Transverse colon (tissue), 4 donors: ENCODE measurements around the gene MYO3A.

Experiments
- EP300 ChIP-seq: sonication (generic); formaldehyde crosslinking; IDR thresholded peaks from one replicate; pipeline ENCODE4 v1.6.1; 2017; ENCODE audit warnings: antibody characterized with exemption, low read depth
- POLR2A ChIP-seq: fragments of 450-650 bp; IDR thresholded peaks from one replicate; pipeline ENCODE4 v1.6.1; 2016; ENCODE audit warnings: antibody characterized with exemption, mild to moderate bottlenecking, moderate library complexity
- POLR2AphosphoS5 ChIP-seq, 3 donors: sonication (generic); formaldehyde crosslinking; IDR thresholded peaks; one replicate each; pipeline ENCODE4 v1.6.1; 2016; ENCODE audit warnings: antibody characterized with exemption in 3 of 3
- TF ChIP-seq, protein P1 (sequence below), 5 experiments: fragments of 200-600 bp in 3 of 5; fragments of 450-650 bp in 2 of 5; sonication (generic) in 3 of 5; IDR thresholded peaks; 1 replicate in 2 of 5; 2 replicates in 3 of 5; pipeline ENCODE4 v1.5.1; 2016 to 2017; ENCODE audit warnings: antibody characterized with exemption in 5 of 5, inconsistent platforms in 3 of 5, mild to moderate bottlenecking in 2 of 5, moderate library complexity in 1 of 5

DNA sequence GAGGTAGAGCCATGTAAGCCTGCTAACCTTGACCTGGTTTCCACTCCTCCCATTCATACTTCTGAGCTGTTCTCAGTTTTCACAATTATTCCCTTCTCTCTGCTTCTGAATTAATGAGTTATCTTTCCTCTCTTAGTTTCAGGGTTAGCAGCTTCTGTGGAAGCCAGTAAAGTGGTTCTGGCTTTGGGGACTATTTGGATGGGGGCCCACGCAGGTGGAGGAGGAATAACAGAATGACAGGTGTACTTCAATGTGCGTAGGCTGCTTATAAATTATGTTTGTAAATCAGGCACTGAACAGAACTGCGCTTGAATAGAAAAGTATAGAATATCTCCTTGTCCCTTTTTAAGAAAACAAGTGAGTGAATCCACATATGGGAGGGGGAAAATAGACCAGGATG lies 153.6 kb downstream of the MYO3A start:
- TF ChIP-seq, protein P1, sequence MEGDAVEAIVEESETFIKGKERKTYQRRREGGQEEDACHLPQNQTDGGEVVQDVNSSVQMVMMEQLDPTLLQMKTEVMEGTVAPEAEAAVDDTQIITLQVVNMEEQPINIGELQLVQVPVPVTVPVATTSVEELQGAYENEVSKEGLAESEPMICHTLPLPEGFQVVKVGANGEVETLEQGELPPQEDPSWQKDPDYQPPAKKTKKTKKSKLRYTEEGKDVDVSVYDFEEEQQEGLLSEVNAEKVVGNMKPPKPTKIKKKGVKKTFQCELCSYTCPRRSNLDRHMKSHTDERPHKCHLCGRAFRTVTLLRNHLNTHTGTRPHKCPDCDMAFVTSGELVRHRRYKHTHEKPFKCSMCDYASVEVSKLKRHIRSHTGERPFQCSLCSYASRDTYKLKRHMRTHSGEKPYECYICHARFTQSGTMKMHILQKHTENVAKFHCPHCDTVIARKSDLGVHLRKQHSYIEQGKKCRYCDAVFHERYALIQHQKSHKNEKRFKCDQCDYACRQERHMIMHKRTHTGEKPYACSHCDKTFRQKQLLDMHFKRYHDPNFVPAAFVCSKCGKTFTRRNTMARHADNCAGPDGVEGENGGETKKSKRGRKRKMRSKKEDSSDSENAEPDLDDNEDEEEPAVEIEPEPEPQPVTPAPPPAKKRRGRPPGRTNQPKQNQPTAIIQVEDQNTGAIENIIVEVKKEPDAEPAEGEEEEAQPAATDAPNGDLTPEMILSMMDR (IDR thresholded peaks at IDR 0.05), result no peak
- no peak for TF ChIP-seq POLR2AphosphoS5 (IDR thresholded peaks at IDR 0.05)
- TF ChIP-seq POLR2A, result no peak
- TF ChIP-seq EP300, result no peak
